Panc1 (cell line): Measurements from ENCODE around the gene LGALS1. TPM values are rescaled to one million over a fixed set of nuclear protein-coding genes. Genes with fewer than 3 reads are reported as not detected.

ENCODE experiments used
- ATAC-seq: fragments of 200-7000 bp; cut with Tn5 transposase; 2 replicates; pipeline ENCODE4 v1.9.1; 2020; ENCODE audit warnings: mild to moderate bottlenecking, moderate library complexity
- BruUV-seq: library from RNA; stranded (reverse); fragments of 400-500 nt; replicated peaks from 2 replicates; lab custom pipeline; 2021; lab: Mats Ljungman, UMichigan
- CTCF ChIA-PET: fragments of 300-600 bp; sonication (Branson Sonifier 250); formaldehyde crosslinking; loops from one replicate; lab custom pipeline; 2022; ENCODE audit warnings: antibody characterized with exemption; lab: Charles Lee
- POLR2A ChIA-PET: fragments of 300-600 bp; sonication (Branson Sonifier 250); formaldehyde crosslinking; loops from one replicate; lab custom pipeline; 2022; ENCODE audit warnings: antibody characterized with exemption; lab: Charles Lee
- DNase-seq: peaks from one replicate; pipeline ENCODE4 v3.0.0-alpha.2; 2010; ENCODE audit warnings: low read depth, low spot score
- H3K27ac ChIP-seq: 2 replicates; pipeline ENCODE4 v1.5.1; 2011; ENCODE audit warnings: mild to moderate bottlenecking, low read length, inconsistent platforms
- H3K27me3 ChIP-seq: fragments of 200-500 bp; sonication (Bioruptor generic); 2 replicates; pipeline ENCODE4 v1.6.0; 2014; ENCODE audit warnings: low read length, inconsistent platforms; ENCODE audit not compliant: control insufficient read depth, insufficient read depth
- H3K36me3 ChIP-seq: fragments of 200-500 bp; sonication (Bioruptor generic); 2 replicates; pipeline ENCODE4 v1.5.1; 2014; ENCODE audit warnings: inconsistent platforms, mild to moderate bottlenecking, low read length, moderate library complexity; ENCODE audit not compliant: control insufficient read depth, insufficient read depth
- H3K4me1 ChIP-seq: 2 replicates; pipeline ENCODE4 v1.5.1; 2011; ENCODE audit warnings: inconsistent platforms, mild to moderate bottlenecking, low read length, moderate library complexity; ENCODE audit not compliant: control insufficient read depth, insufficient read depth
- H3K4me3 ChIP-seq, 2 experiments: 2 replicates each; pipeline ENCODE4 v1.5.1; 2011 to 2012; ENCODE audit warnings: low read depth in 2 of 2, low read length in 2 of 2, mild to moderate bottlenecking in 2 of 2, inconsistent platforms in 1 of 2, moderate library complexity in 1 of 2
- H3K9me3 ChIP-seq: fragments of 200-500 bp; sonication (Bioruptor generic); 2 replicates; pipeline ENCODE4 v1.5.1; 2014; ENCODE audit warnings: low read depth, mild to moderate bottlenecking, inconsistent platforms, low read length, moderate library complexity; ENCODE audit not compliant: control insufficient read depth, insufficient read depth
- CTCF ChIP-seq: fragments of 450-650 bp; IDR thresholded peaks from 2 replicates; pipeline ENCODE4 v1.5.1; 2017; ENCODE audit warnings: mild to moderate bottlenecking
- POLR2AphosphoS5 ChIP-seq: IDR thresholded peaks from 2 replicates; pipeline ENCODE4 v1.6.1; 2012; ENCODE audit warnings: mild to moderate bottlenecking, low read depth, low read length, moderate library complexity
- REST ChIP-seq, 2 experiments: IDR thresholded peaks; 2 replicates each; pipeline ENCODE4 v1.6.1; 2011 to 2012; ENCODE audit warnings: low read depth in 2 of 2, control low read depth in 1 of 2, low read length in 1 of 2, mild to moderate bottlenecking in 1 of 2, moderate library complexity in 1 of 2; ENCODE audit not compliant: insufficient read depth in 1 of 2
- SIN3A ChIP-seq: IDR thresholded peaks from 2 replicates; pipeline ENCODE4 v1.6.1; 2012; ENCODE audit warnings: low read depth, mild to moderate bottlenecking, low read length, moderate library complexity, borderline replicate concordance; ENCODE audit not compliant: insufficient read depth
- TCF7L2 ChIP-seq: IDR thresholded peaks from 2 replicates; pipeline ENCODE4 v1.6.1; 2011; ENCODE audit warnings: mild to moderate bottlenecking, low read depth, low read length, inconsistent platforms
- in situ Hi-C: cut with HindIII; loops from 2 replicates; pipeline ENCODE4 v1.10.0; 2016; ENCODE audit warnings: low sequenced_read_pairs, low pct_unique_long_range_greater_than_20kb
- intact Hi-C: fragments of 100-400 bp; cut with micrococcal nuclease; formaldehyde crosslinking; loops from one replicate; pipeline ENCODE4 v1.10.0; 2022; ENCODE audit not compliant: unreplicated experiment
- total RNA-seq: library from RNA; stranded (reverse); gene quantifications from one replicate; pipeline ENCODE4 v1.2.1, GENCODE V29; 2021; ENCODE audit not compliant: unreplicated experiment

The LGALS1 gene
- total RNA-seq, 1 experiment from 2014 or later: 1,518 TPM

GRCh38 chr22:37643225-37643847 lies 32.1 kb upstream of the LGALS1 start:
- DNase-seq (no peak), ATAC-seq (peak; percentile 92)
- no peaks in the 10 kb centered on the region for H3K27me3 ChIP-seq
- no peaks in the 10 kb centered on the region for H3K9me3 ChIP-seq
- H3K4me3 ChIP-seq: no peak overlapping the region
- in situ Hi-C loops: no loop called here
- H3K36me3 ChIP-seq: no peaks in the 10 kb centered on the region
- peaks cover 6% of the 10 kb centered on the region; the same call in 1 of the 2 replicates for H3K4me1 ChIP-seq
- ChIA-PET POLR2A (interaction anchor here (0.6 to 0.7 kb wide), 3 partner anchors 28 to 146 kb away, joined by 3 to 5 read pairs (median 3); no protein-coding TSS in a partner anchor), CTCF (interaction anchor here (0.5 to 1.6 kb wide), 10 partner anchors 9 to 180 kb away, joined by 3 to 14 read pairs (median 6); partner anchors contain the start of genes GALR3, LGALS1 and PDXP)
- intact Hi-C loops: loop anchor here (2.0 kb wide), 1 partner anchor 37 kb away; no protein-coding TSS in a partner anchor
- no TSS peak for BruUV-seq
- no peak for TF ChIP-seq SIN3A
- TF ChIP-seq CTCF: peak; percentile 88
- TF ChIP-seq POLR2AphosphoS5: no peak
- no peak overlapping the region for H3K27ac ChIP-seq

GRCh38 chr22:37647317-37647716 lies 28.1 kb upstream of the LGALS1 start:
- Histone ChIP-seq H3K9me3 (no peaks in the 10 kb centered on the region), H3K4me3 (no peak overlapping the region), H3K36me3 (no peaks in the 10 kb centered on the region), H3K4me1 (no peaks in the 10 kb centered on the region), H3K27ac (no peak overlapping the region), H3K27me3 (no peaks in the 10 kb centered on the region)
- ATAC-seq (no peak), DNase-seq (no peak)
- ChIA-PET CTCF (no interaction called here), POLR2A (no interaction called here)
- TF ChIP-seq CTCF: no peak
- TF ChIP-seq TCF7L2: no peak
- no peak for TF ChIP-seq REST (IDR thresholded peaks at IDR 0.05; ENCODE audit: insufficient read depth in 1 of 2, low read depth in 2 of 2, low read length in 1 of 2)
- no peak for TF ChIP-seq SIN3A
- TF ChIP-seq POLR2AphosphoS5: no peak
- intact Hi-C loops (no loop called here), in situ Hi-C loops (no loop called here)
- BruUV-seq: no TSS peak
